GM12873 (cell line): ENCODE results near the gene AHDC1.

ENCODE experiments used
- CTCF ChIP-seq: IDR thresholded peaks from 2 replicates; pipeline ENCODE4 v1.5.1; 2012; ENCODE audit warnings: low read depth, mild to moderate bottlenecking, moderate library complexity, low read length, control low read depth; ENCODE audit not compliant: insufficient read depth; ENCODE audit errors: missing control alignments

The AHDC1 gene

GRCh38 chr1:27569088-27569460 lies 34.9 kb downstream of the AHDC1 start:
- no peak for TF ChIP-seq CTCF

GRCh38 chr1:27568300-27569087 lies 35.5 kb downstream of the AHDC1 start:
- peak; percentile 66 for TF ChIP-seq CTCF

- no peak for TF ChIP-seq CTCF
Observed at GRCh38 chr1:27567971-27568299, 36.0 kb downstream of the AHDC1 start.

GRCh38 chr1:27567146-27567526 lies 36.8 kb downstream of the AHDC1 start:
- TF ChIP-seq CTCF = no peak

GRCh38 chr1:27566462-27567145 lies 37.3 kb downstream of the AHDC1 start:
- no peak for TF ChIP-seq CTCF

- no peak for TF ChIP-seq CTCF
Observed at GRCh38 chr1:27564710-27565649, 39.0 kb downstream of the AHDC1 start.
